ENCODE data around the gene UNC119.

- TF ChIP-seq NFIC (IDR thresholded peaks at IDR 0.05; ENCODE audit: low read length): no peak
- TF ChIP-seq RFX5 (IDR thresholded peaks at IDR 0.05; ENCODE audit: low read depth, low read length): no peak
- no peak for TF ChIP-seq BRCA1 (CRISPR knock-in tag; IDR thresholded peaks at IDR 0.05)
These were observed 15.2 kb upstream of the UNC119 start for GRCh38 chr17:28567604-28568003.
